WTC11 (cell line): ENCODE data around the gene AFAP1L1.

ENCODE experiments used
- ZNF317 ChIP-seq: sonication (generic); formaldehyde crosslinking; IDR thresholded peaks from 2 replicates; pipeline ENCODE4 v1.8.1; 2023; ENCODE audit warnings: low read depth, mild to moderate bottlenecking, moderate library complexity, missing genetic modification reagents, borderline replicate concordance
- TF ChIP-seq, protein P1 (sequence below): fragments of 200-600 bp; IDR thresholded peaks from 2 replicates; pipeline ENCODE4 v1.8.0; 2022; ENCODE audit warnings: antibody characterized with exemption
- TF ChIP-seq, protein P2 (sequence below): sonication (generic); formaldehyde crosslinking; IDR thresholded peaks from 2 replicates; pipeline ENCODE4 v1.8.1; 2022; ENCODE audit warnings: low read depth, missing genetic modification reagents, borderline replicate concordance
- TF ChIP-seq, protein P3 (sequence below): sonication (generic); formaldehyde crosslinking; conservative IDR thresholded peaks from 2 replicates; pipeline ENCODE4 v1.8.1; 2022; ENCODE audit warnings: mild to moderate bottlenecking, missing genetic modification reagents
- TF ChIP-seq, protein P4 (sequence below): sonication (generic); formaldehyde crosslinking; IDR thresholded peaks from 2 replicates; pipeline ENCODE4 v1.8.1; 2023; ENCODE audit warnings: mild to moderate bottlenecking, missing genetic modification reagents, moderate library complexity

DNA sequence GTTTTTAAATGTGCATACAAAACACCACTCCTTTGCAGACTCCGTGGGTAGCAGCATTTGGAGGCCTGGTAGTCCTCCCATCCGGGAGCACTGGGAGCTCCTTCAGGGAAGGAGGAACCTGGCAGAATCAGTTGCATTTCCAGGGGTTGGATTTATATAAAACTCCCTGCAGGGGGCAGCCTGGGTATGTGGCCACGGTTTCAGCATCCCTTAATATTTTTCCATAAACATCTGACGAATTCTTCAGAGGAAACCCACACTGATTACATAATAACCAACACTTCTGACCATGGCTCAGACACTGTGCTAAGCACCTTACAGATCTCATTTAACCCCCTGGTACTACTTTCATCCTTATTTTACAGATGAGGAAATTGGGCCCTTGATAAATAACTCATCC lies 6.1 kb upstream of the AFAP1L1 start:
- TF ChIP-seq, protein P1, sequence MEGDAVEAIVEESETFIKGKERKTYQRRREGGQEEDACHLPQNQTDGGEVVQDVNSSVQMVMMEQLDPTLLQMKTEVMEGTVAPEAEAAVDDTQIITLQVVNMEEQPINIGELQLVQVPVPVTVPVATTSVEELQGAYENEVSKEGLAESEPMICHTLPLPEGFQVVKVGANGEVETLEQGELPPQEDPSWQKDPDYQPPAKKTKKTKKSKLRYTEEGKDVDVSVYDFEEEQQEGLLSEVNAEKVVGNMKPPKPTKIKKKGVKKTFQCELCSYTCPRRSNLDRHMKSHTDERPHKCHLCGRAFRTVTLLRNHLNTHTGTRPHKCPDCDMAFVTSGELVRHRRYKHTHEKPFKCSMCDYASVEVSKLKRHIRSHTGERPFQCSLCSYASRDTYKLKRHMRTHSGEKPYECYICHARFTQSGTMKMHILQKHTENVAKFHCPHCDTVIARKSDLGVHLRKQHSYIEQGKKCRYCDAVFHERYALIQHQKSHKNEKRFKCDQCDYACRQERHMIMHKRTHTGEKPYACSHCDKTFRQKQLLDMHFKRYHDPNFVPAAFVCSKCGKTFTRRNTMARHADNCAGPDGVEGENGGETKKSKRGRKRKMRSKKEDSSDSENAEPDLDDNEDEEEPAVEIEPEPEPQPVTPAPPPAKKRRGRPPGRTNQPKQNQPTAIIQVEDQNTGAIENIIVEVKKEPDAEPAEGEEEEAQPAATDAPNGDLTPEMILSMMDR: no peak
- TF ChIP-seq, protein P2, sequence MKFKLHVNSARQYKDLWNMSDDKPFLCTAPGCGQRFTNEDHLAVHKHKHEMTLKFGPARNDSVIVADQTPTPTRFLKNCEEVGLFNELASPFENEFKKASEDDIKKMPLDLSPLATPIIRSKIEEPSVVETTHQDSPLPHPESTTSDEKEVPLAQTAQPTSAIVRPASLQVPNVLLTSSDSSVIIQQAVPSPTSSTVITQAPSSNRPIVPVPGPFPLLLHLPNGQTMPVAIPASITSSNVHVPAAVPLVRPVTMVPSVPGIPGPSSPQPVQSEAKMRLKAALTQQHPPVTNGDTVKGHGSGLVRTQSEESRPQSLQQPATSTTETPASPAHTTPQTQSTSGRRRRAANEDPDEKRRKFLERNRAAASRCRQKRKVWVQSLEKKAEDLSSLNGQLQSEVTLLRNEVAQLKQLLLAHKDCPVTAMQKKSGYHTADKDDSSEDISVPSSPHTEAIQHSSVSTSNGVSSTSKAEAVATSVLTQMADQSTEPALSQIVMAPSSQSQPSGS (CRISPR knock-in tag): no peak
- TF ChIP-seq, protein P3, sequence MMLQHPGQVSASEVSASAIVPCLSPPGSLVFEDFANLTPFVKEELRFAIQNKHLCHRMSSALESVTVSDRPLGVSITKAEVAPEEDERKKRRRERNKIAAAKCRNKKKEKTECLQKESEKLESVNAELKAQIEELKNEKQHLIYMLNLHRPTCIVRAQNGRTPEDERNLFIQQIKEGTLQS (CRISPR knock-in tag): no peak
- TF ChIP-seq, protein P4, sequence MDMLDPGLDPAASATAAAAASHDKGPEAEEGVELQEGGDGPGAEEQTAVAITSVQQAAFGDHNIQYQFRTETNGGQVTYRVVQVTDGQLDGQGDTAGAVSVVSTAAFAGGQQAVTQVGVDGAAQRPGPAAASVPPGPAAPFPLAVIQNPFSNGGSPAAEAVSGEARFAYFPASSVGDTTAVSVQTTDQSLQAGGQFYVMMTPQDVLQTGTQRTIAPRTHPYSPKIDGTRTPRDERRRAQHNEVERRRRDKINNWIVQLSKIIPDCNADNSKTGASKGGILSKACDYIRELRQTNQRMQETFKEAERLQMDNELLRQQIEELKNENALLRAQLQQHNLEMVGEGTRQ (CRISPR knock-in tag): no peak
- TF ChIP-seq ZNF317 (CRISPR knock-in tag): no peak
